ENCODE data around the gene AGAP3. TPM values are rescaled to one million over a fixed set of nuclear protein-coding genes. Genes with fewer than 3 reads are reported as not detected.

The AGAP3 gene
- total RNA-seq, 1 experiment from 2014 or later, result 103 TPM

- Histone ChIP-seq H3K4me1 (ENCODE audit: control insufficient read depth, insufficient read depth, low read length) (peaks cover 14% of the 10 kb centered on the region), H3K36me3 (ENCODE audit: control insufficient read depth, insufficient read depth, low read length) (no peaks in the 10 kb centered on the region; the same call in 1 of the 2 replicates), H3K9me3 (ENCODE audit: control insufficient read depth, insufficient read depth, low read depth, low read length) (no peaks in the 10 kb centered on the region), H3K27ac (ENCODE audit: low read length) (no peak overlapping the region), H3K4me3 (ENCODE audit: low read depth in 2 of 2, low read length in 2 of 2) (no peak overlapping the region), H3K27me3 (ENCODE audit: control insufficient read depth, insufficient read depth, low read length) (no peaks in the 10 kb centered on the region)
- no peak for ATAC-seq
- BruUV-seq (replicated peaks), result no TSS peak
- ChIA-PET POLR2A (no interaction called here), CTCF (no interaction called here)
- in situ Hi-C loops (cut with HindIII; ENCODE audit: low pct_unique_long_range_greater_than_20kb, low sequenced_read_pairs) (no loop called here), intact Hi-C loops (cut with micrococcal nuclease; ENCODE audit: unreplicated experiment) (no loop called here)
- TF ChIP-seq REST (IDR thresholded peaks at IDR 0.05; ENCODE audit: insufficient read depth in 1 of 2, low read depth in 2 of 2, low read length in 1 of 2) (no peak), POLR2AphosphoS5 (IDR thresholded peaks at IDR 0.05; ENCODE audit: low read depth, low read length) (no peak), TCF7L2 (IDR thresholded peaks at IDR 0.05; ENCODE audit: low read depth, low read length) (no peak), SIN3A (IDR thresholded peaks at IDR 0.05; ENCODE audit: borderline replicate concordance, insufficient read depth, low read depth, low read length) (no peak)
- TF ChIP-seq, protein P1, sequence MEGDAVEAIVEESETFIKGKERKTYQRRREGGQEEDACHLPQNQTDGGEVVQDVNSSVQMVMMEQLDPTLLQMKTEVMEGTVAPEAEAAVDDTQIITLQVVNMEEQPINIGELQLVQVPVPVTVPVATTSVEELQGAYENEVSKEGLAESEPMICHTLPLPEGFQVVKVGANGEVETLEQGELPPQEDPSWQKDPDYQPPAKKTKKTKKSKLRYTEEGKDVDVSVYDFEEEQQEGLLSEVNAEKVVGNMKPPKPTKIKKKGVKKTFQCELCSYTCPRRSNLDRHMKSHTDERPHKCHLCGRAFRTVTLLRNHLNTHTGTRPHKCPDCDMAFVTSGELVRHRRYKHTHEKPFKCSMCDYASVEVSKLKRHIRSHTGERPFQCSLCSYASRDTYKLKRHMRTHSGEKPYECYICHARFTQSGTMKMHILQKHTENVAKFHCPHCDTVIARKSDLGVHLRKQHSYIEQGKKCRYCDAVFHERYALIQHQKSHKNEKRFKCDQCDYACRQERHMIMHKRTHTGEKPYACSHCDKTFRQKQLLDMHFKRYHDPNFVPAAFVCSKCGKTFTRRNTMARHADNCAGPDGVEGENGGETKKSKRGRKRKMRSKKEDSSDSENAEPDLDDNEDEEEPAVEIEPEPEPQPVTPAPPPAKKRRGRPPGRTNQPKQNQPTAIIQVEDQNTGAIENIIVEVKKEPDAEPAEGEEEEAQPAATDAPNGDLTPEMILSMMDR (IDR thresholded peaks at IDR 0.05), result no peak
- no peak for DNase-seq (ENCODE audit: low read depth, low spot score)
Measured at GRCh38 chr7:151053751-151054150, 32.5 kb upstream of the AGAP3 start.

- H3K36me3 ChIP-seq (ENCODE audit: control insufficient read depth, insufficient read depth, low read length), result no peaks in the 10 kb centered on the region; the same call in 1 of the 2 replicates
- no peaks in the 10 kb centered on the region for H3K9me3 ChIP-seq (ENCODE audit: control insufficient read depth, insufficient read depth, low read depth, low read length)
- POLR2A ChIA-PET, result no interaction called here
- DNase-seq (ENCODE audit: low read depth, low spot score) (no peak), ATAC-seq (no peak)
- peaks cover 24% of the 10 kb centered on the region for H3K4me1 ChIP-seq (ENCODE audit: control insufficient read depth, insufficient read depth, low read length)
- H3K27ac ChIP-seq (ENCODE audit: low read length), result no peak overlapping the region
- BruUV-seq (replicated peaks), result no TSS peak
- in situ Hi-C loops (cut with HindIII; ENCODE audit: low pct_unique_long_range_greater_than_20kb, low sequenced_read_pairs) (no loop called here), intact Hi-C loops (cut with micrococcal nuclease; ENCODE audit: unreplicated experiment) (no loop called here)
- CTCF ChIA-PET, result no interaction called here
- no peak overlapping the region for H3K4me3 ChIP-seq (ENCODE audit: low read depth in 2 of 2, low read length in 2 of 2)
- TF ChIP-seq TCF7L2 (IDR thresholded peaks at IDR 0.05; ENCODE audit: low read depth, low read length) (no peak), SIN3A (IDR thresholded peaks at IDR 0.05; ENCODE audit: borderline replicate concordance, insufficient read depth, low read depth, low read length) (no peak), POLR2AphosphoS5 (IDR thresholded peaks at IDR 0.05; ENCODE audit: low read depth, low read length) (no peak), REST (IDR thresholded peaks at IDR 0.05; ENCODE audit: insufficient read depth in 1 of 2, low read depth in 2 of 2, low read length in 1 of 2) (no peak)
- TF ChIP-seq, protein P1 (IDR thresholded peaks at IDR 0.05), result no peak
- H3K27me3 ChIP-seq (ENCODE audit: control insufficient read depth, insufficient read depth, low read length), result no peaks in the 10 kb centered on the region
Measured at GRCh38 chr7:151056283-151056665, 30.0 kb upstream of the AGAP3 start.

Data from Panc1 (cell line).